Activated naive CD4-positive, alpha-beta T cell treated with anti-CD3 and anti-CD28 coated beads, Interleukin-2, amount 50 U/mL, for 72 hours (primary cell): ENCODE measurements around the gene FBXW10. TPM values are rescaled to one million over a fixed set of nuclear protein-coding genes. Genes with fewer than 3 reads are reported as not detected.
A peak's percentile ranks its signal among the peaks of the same experiment; 100 is the strongest.
"Not testable (repeated sequence)": the region's sequence is repeated elsewhere in the genome, so short reads cannot be mapped to it uniquely, and the experiment has no call there.

Experiments used
- ATAC-seq, 2 donors: fragments of 150-1000 bp; cut with Tn5 transposase; 2 replicates each; pipeline ENCODE4 v1.10.0; 2021; ENCODE audit warnings: mild to moderate bottlenecking in 2 of 2, moderate library complexity in 2 of 2
- DNase-seq, 2 donors: peaks; one replicate each; pipeline ENCODE4 v3.0.0; 2021 to 2022; ENCODE audit warnings: low spot score in 2 of 2
- H3K27ac Mint-ChIP-seq, 2 donors: one replicate each; pipeline ENCODE4 v1.8.0; 2022; ENCODE audit warnings: mild to moderate bottlenecking in 2 of 2, mixed read lengths in 2 of 2
- H3K36me3 Mint-ChIP-seq, 2 donors: one replicate each; pipeline ENCODE4 v1.8.0; 2022; ENCODE audit warnings: mixed read lengths in 2 of 2
- H3K9me3 Mint-ChIP-seq, 2 donors: one replicate each; pipeline ENCODE4 v1.8.0; 2022; ENCODE audit warnings: mixed read lengths in 2 of 2
- total RNA-seq, 2 donors: library from RNA; stranded (reverse); gene quantifications; one replicate each; pipeline ENCODE4 v1.2.3, GENCODE V29; 2022

Gene FBXW10
- not detected for total RNA-seq

- not testable (repeated sequence) for H3K27ac Mint-ChIP-seq, ATAC-seq, H3K36me3 Mint-ChIP-seq, DNase-seq, H3K9me3 Mint-ChIP-seq
Measured at GRCh38 chr17:18743699-18744421, at the start of gene FBXW10. FBXW10 (plus strand) TSS chr17:18744054; CDS start chr17:18744245, 191 bp downstream.

- not testable (repeated sequence) for H3K27ac Mint-ChIP-seq, H3K9me3 Mint-ChIP-seq, H3K36me3 Mint-ChIP-seq, DNase-seq, ATAC-seq
Measured at GRCh38 chr17:18695143-18695542, 48.7 kb upstream of the FBXW10 start.

GRCh38 chr17:18698473-18699103, 45.3 kb upstream of the FBXW10 start:
- not testable (repeated sequence) for H3K36me3 Mint-ChIP-seq, DNase-seq, H3K9me3 Mint-ChIP-seq, ATAC-seq
- H3K27ac Mint-ChIP-seq, result peak overlapping the region in 1 of 2 donors; percentile 90

GRCh38 chr17:18705955-18706354, 37.9 kb upstream of the FBXW10 start:
- not testable (repeated sequence) for H3K27ac Mint-ChIP-seq, H3K36me3 Mint-ChIP-seq, DNase-seq, ATAC-seq, H3K9me3 Mint-ChIP-seq

- DNase-seq, H3K36me3 Mint-ChIP-seq, H3K9me3 Mint-ChIP-seq, ATAC-seq, H3K27ac Mint-ChIP-seq: not testable (repeated sequence)
Measured at GRCh38 chr17:18708215-18708614, 35.6 kb upstream of the FBXW10 start.

- ATAC-seq, result peak; percentile 60 to 61
- not testable (repeated sequence) for H3K9me3 Mint-ChIP-seq, H3K36me3 Mint-ChIP-seq, H3K27ac Mint-ChIP-seq
- peak in 1 of 2 donors; percentile 56 for DNase-seq
Measured at GRCh38 chr17:18712354-18712999, 31.4 kb upstream of the FBXW10 start.

GRCh38 chr17:18718643-18719427, 25.0 kb upstream of the FBXW10 start:
- peak overlapping the region in 1 of 2 donors; percentile 24 for H3K27ac Mint-ChIP-seq
- DNase-seq, ATAC-seq, H3K9me3 Mint-ChIP-seq, H3K36me3 Mint-ChIP-seq: not testable (repeated sequence)

- not testable (repeated sequence) for DNase-seq, H3K9me3 Mint-ChIP-seq, H3K36me3 Mint-ChIP-seq, ATAC-seq, H3K27ac Mint-ChIP-seq
Measured at GRCh38 chr17:18719428-18720110, 24.3 kb upstream of the FBXW10 start.

GRCh38 chr17:18721775-18722547, 21.9 kb upstream of the FBXW10 start:
- not testable (repeated sequence) for H3K27ac Mint-ChIP-seq, H3K9me3 Mint-ChIP-seq, ATAC-seq, H3K36me3 Mint-ChIP-seq, DNase-seq

GRCh38 chr17:18722612-18723011, 21.2 kb upstream of the FBXW10 start:
- not testable (repeated sequence) for H3K27ac Mint-ChIP-seq, ATAC-seq, H3K9me3 Mint-ChIP-seq, DNase-seq, H3K36me3 Mint-ChIP-seq

- not testable (repeated sequence) for DNase-seq, H3K9me3 Mint-ChIP-seq, H3K27ac Mint-ChIP-seq, ATAC-seq, H3K36me3 Mint-ChIP-seq
Measured at GRCh38 chr17:18723509-18723908, 20.3 kb upstream of the FBXW10 start.

- not testable (repeated sequence) for ATAC-seq, H3K27ac Mint-ChIP-seq, H3K36me3 Mint-ChIP-seq, H3K9me3 Mint-ChIP-seq, DNase-seq
Measured at GRCh38 chr17:18732438-18732837, 11.4 kb upstream of the FBXW10 start.

- not testable (repeated sequence) for ATAC-seq, H3K9me3 Mint-ChIP-seq, DNase-seq, H3K36me3 Mint-ChIP-seq
- H3K27ac Mint-ChIP-seq, result peak overlapping the region in 1 of 2 donors; percentile 86
Measured at GRCh38 chr17:18733350-18733749, 10.5 kb upstream of the FBXW10 start.

- not testable (repeated sequence) for ATAC-seq, H3K36me3 Mint-ChIP-seq, H3K27ac Mint-ChIP-seq, H3K9me3 Mint-ChIP-seq, DNase-seq
Measured at GRCh38 chr17:18739616-18740391, 4.0 kb upstream of the FBXW10 start.

GRCh38 chr17:18741228-18741627, 2.6 kb upstream of the FBXW10 start:
- H3K27ac Mint-ChIP-seq, DNase-seq, H3K9me3 Mint-ChIP-seq, ATAC-seq, H3K36me3 Mint-ChIP-seq: not testable (repeated sequence)
